Thyroid gland (tissue), 4 donors: ENCODE data around the gene TAP2. TPM values are rescaled to one million over a fixed set of nuclear protein-coding genes. Genes with fewer than 3 reads are reported as not detected.

Source experiments
- DNase-seq, 2 donors: peaks; one replicate each; pipeline ENCODE4 v3.0.0-alpha.2; 2019
- H3K27ac ChIP-seq, 3 donors: fragments of 200-600 bp; sonication (generic); 1 replicate in 2 of 3; 2 replicates in 1 of 3; pipeline ENCODE4 v1.5.1; 2016 to 2019; ENCODE audit warnings: mild to moderate bottlenecking in 1 of 3, moderate library complexity in 1 of 3
- H3K27me3 ChIP-seq: fragments of 200-600 bp; sonication (generic); one replicate; pipeline ENCODE4 v1.5.1; 2019
- H3K36me3 ChIP-seq, 2 donors: fragments of 200-600 bp; sonication (generic); one replicate each; pipeline ENCODE4 v1.5.1; 2016 to 2019
- H3K4me1 ChIP-seq, 2 donors: fragments of 200-600 bp; sonication (generic); one replicate each; pipeline ENCODE4 v1.5.1; 2017 to 2019
- H3K4me3 ChIP-seq, 3 donors: fragments of 200-600 bp; sonication (generic); replicated peaks in 1 of 3; 1 replicate in 2 of 3; 2 replicates in 1 of 3; pipeline ENCODE4 v1.5.1; 2016; ENCODE audit warnings: mild to moderate bottlenecking in 1 of 3
- H3K9me3 ChIP-seq: fragments of 200-600 bp; sonication (generic); one replicate; pipeline ENCODE4 v1.5.1; 2017
- POLR2A ChIP-seq, 2 donors: fragments of 450-650 bp; IDR thresholded peaks; one replicate each; pipeline ENCODE4 v1.6.1; 2017; ENCODE audit warnings: antibody characterized with exemption in 2 of 2, mild to moderate bottlenecking in 2 of 2, moderate library complexity in 1 of 2
- WGBS, 2 donors: methylation state at CpG; one replicate each; pipeline ENCODE4 v1.1.5; 2017; 5-methylcytosine and 5-hydroxymethylcytosine counted together
- intact Hi-C: fragments of 100-400 bp; cut with DNase I; formaldehyde crosslinking; loops from one replicate; pipeline ENCODE4 v1.15.1; 2023
- total RNA-seq, 4 donors: library from RNA; depleted of rRNA; stranded (reverse); fragments of >200 nt; gene quantifications; one replicate each; pipeline ENCODE4 v1.2.3, GENCODE V29; 2016
- TF ChIP-seq, protein P1 (sequence below), 6 experiments: fragments of 200-600 bp in 3 of 6; fragments of 450-650 bp in 3 of 6; sonication (generic) in 3 of 6; IDR thresholded peaks; one replicate each; pipeline ENCODE4 v1.5.1; 2016 to 2019; ENCODE audit warnings: antibody characterized with exemption in 6 of 6, mild to moderate bottlenecking in 2 of 6, inconsistent platforms in 1 of 6, moderate library complexity in 1 of 6

Gene TAP2
- total RNA-seq, 4 donors from 2014 or later: 6.9 to 31.9 (median 8.2) TPM

DNA sequence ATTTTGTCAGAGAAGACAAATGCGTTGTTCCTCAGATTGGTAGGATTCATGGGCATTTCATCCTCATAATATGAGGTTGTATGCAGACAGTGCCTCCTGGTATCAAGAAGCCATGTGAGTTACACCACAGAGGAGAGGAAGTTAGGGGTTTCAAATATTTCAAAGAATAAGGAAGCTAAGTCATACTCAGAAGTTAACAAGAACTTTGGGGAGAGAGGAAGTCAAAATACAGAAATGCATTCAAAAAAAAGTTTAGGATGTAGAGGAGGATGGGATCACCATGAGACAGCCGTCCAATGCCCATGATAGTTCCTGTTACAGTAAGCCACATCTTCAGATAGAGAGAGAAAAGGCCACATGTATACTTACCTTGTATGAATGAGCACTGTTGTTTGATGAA is 44.0 kb downstream of the TAP2 start:
- Histone ChIP-seq H3K9me3 (no peaks in the 10 kb centered on the region), H3K27ac (no peak overlapping the region), H3K36me3 (no peaks in the 10 kb centered on the region), H3K4me3 (no peak overlapping the region), H3K27me3 (no peaks in the 10 kb centered on the region), H3K4me1 (no peaks in the 10 kb centered on the region)
- TF ChIP-seq, protein P1, sequence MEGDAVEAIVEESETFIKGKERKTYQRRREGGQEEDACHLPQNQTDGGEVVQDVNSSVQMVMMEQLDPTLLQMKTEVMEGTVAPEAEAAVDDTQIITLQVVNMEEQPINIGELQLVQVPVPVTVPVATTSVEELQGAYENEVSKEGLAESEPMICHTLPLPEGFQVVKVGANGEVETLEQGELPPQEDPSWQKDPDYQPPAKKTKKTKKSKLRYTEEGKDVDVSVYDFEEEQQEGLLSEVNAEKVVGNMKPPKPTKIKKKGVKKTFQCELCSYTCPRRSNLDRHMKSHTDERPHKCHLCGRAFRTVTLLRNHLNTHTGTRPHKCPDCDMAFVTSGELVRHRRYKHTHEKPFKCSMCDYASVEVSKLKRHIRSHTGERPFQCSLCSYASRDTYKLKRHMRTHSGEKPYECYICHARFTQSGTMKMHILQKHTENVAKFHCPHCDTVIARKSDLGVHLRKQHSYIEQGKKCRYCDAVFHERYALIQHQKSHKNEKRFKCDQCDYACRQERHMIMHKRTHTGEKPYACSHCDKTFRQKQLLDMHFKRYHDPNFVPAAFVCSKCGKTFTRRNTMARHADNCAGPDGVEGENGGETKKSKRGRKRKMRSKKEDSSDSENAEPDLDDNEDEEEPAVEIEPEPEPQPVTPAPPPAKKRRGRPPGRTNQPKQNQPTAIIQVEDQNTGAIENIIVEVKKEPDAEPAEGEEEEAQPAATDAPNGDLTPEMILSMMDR (IDR thresholded peaks at IDR 0.05): no peak
- TF ChIP-seq POLR2A (IDR thresholded peaks at IDR 0.05): no peak
- intact Hi-C loops: loop anchor here (10.0 kb wide), 1 partner anchor 90 kb away; no protein-coding TSS in a partner anchor
- DNase-seq: no peak
- whole genome bisulfite sequencing, 2 donors: 82 to 84% methylated on average over 2 of the region's 2 CpGs

DNA sequence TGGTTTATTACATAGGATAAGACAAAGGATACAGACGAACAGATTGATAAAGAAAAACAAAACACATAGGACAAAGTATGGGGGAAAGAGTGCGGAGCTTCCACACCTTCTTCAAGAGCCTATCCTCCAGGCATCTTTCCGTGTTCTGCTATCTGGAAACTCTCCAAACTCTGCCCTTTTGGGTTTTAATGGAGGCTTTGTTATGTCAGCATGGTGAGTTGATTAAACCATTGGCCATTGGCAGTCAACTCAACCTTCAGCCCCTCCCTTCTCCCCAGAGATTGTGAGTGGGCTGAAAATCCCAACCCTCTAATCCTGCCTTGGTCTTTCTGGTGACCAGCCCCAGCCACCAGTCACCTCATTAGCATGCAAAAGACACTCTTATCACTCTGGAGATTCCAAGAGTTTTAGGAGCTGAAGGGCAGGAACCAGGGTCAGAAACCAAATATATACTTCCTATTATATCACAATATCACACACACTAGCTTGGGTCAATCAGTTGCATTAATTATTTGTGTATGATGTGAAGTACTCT is 45.6 kb downstream of the TAP2 start:
- H3K27me3 ChIP-seq: no peaks in the 10 kb centered on the region
- H3K9me3 ChIP-seq: no peaks in the 10 kb centered on the region
- H3K4me3 ChIP-seq: no peak overlapping the region
- WGBS, 2 donors: 38 to 41% methylated on average over 3 of the region's 3 CpGs
- TF ChIP-seq, protein P1 (IDR thresholded peaks at IDR 0.05): no peak
- TF ChIP-seq POLR2A (IDR thresholded peaks at IDR 0.05): no peak
- no peaks in the 10 kb centered on the region for H3K36me3 ChIP-seq
- intact Hi-C loops: loop anchor here (10.0 kb wide), 1 partner anchor 88 kb away; no protein-coding TSS in a partner anchor
- no peak overlapping the region for H3K27ac ChIP-seq
- H3K4me1 ChIP-seq: no peaks in the 10 kb centered on the region
- DNase-seq: no peak

DNA sequence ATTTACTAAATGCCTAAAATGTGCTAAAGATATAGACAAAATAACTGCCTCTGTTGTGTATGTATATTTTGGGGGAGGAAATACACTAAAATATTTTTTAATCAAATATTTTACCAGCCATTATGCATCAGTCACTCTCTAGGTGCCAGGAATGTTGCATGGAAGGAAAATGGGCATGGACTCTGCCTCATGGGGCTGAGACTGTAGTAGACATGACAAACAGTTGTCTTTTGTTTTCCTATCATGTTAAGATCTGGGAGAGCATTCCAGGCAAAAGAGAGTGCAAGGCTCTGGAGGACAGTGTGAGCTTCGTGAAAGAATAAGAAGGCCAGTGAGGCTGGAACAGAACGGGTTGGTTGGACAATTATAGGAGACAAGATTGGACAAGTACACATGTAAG is 48.2 kb downstream of the TAP2 start:
- Histone ChIP-seq H3K27ac (no peak overlapping the region), H3K4me3 (no peak overlapping the region), H3K27me3 (no peaks in the 10 kb centered on the region), H3K36me3 (no peaks in the 10 kb centered on the region), H3K9me3 (no peaks in the 10 kb centered on the region), H3K4me1 (no peaks in the 10 kb centered on the region)
- intact Hi-C loops: loop anchor here (10.0 kb wide), 1 partner anchor 86 kb away; no protein-coding TSS in a partner anchor
- 38 to 61% methylated on average over 2 of the region's 2 CpGs for WGBS, 2 donors
- TF ChIP-seq, protein P1 (IDR thresholded peaks at IDR 0.05): no peak
- TF ChIP-seq POLR2A (IDR thresholded peaks at IDR 0.05): no peak
- no peak for DNase-seq

Other genes starting within 250 kb of the TAP2 start
- gene HLA-DRB1, start 248.9 kb downstream of the TAP2 start, total RNA-seq: 10 to 100 TPM; 17.1 to 28.1 (median 22.8) TPM
- gene HLA-DQA1, start 201.3 kb downstream of the TAP2 start, total RNA-seq: 10 to 100 TPM in 2 of 4 donors, 1 to 10 TPM in 2; 1.7 to 19.6 (median 10.2) TPM
- 1 to 10 TPM in 2 of 4 donors, under 1 TPM in 1, not detected in 1; 0.27 to 8.6 (median 2.7) TPM for gene HLA-DQB1, start 172.1 kb downstream of the TAP2 start, total RNA-seq
- gene HLA-DQA2, start 97.3 kb downstream of the TAP2 start, total RNA-seq: under 1 TPM in 2 of 4 donors, not detected in 2; 0.33 to 0.94 TPM
- gene HLA-DQB2, start 75.2 kb downstream of the TAP2 start, total RNA-seq: 1 to 10 TPM in 1 of 4 donors, under 1 TPM in 1, not detected in 2; 0.22 to 2.6 TPM
- 1 to 10 TPM in 2 of 4 donors, not detected in 2; 1.3 to 1.6 TPM for gene HLA-DOB, start 21.7 kb downstream of the TAP2 start, total RNA-seq
- 10 to 100 TPM; 27.1 to 46.1 (median 36.3) TPM for gene PSMB8, start 5.3 kb upstream of the TAP2 start, total RNA-seq
- gene TAP1, start 15.0 kb upstream of the TAP2 start, total RNA-seq: 10 to 100 TPM; 11.0 to 28.5 (median 22.5) TPM
- 10 to 100 TPM in 3 of 4 donors, 1 to 10 TPM in 1; 9.1 to 31.0 (median 18.3) TPM for gene PSMB9, start 15.5 kb upstream of the TAP2 start, total RNA-seq
- 10 to 100 TPM; 34.7 to 82.9 (median 51.3) TPM for gene HLA-DMB, start 102.3 kb upstream of the TAP2 start, total RNA-seq
- gene HLA-DMA, start 114.4 kb upstream of the TAP2 start, total RNA-seq: 10 to 100 TPM; 10.7 to 41.5 (median 27.3) TPM
- 100 to 1,000 TPM; 206 to 282 (median 238) TPM for gene BRD2, start 129.9 kb upstream of the TAP2 start, total RNA-seq
- 10 to 100 TPM in 3 of 4 donors, 1 to 10 TPM in 1; 2.0 to 85.9 (median 20.3) TPM for gene HLA-DOA, start 170.9 kb upstream of the TAP2 start, total RNA-seq
- gene HLA-DPA1, start 234.9 kb upstream of the TAP2 start, total RNA-seq: 100 to 1,000 TPM in 1 of 4 donors, 10 to 100 TPM in 3; 15.4 to 172 (median 67.6) TPM
- 10 to 100 TPM; 33.8 to 44.7 (median 41.0) TPM for gene HLA-DPB1, start 237.3 kb upstream of the TAP2 start, total RNA-seq